Measurements from ENCODE around the gene NEDD8. TPM values are rescaled to one million over a fixed set of nuclear protein-coding genes. Genes with fewer than 3 reads are reported as not detected.
"Not testable (repeated sequence)": the region's sequence is repeated elsewhere in the genome, so short reads cannot be mapped to it uniquely, and the experiment has no call there.

The NEDD8 gene
- total and polyA plus RNA-seq, 10 donors: 98.6 to 237 (median 127) TPM

DNA sequence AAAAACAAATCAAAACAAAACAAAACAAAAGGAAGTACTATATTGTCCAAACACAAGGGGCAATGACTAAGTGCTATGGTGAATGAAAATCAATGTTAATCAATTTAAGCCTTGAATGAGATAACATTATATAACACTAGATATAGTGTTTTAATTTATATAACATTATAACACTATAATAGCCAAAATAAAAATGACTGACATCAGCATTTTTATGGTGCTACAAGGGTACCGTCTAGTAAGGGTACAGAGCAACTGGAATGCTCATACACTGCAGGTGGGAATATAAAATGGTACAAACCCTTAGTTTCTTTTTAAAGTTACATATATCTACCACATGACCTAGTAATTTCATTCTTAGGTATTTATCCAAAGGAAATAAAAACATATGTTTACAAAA lies 5.7 kb downstream of the NEDD8 start:
- Histone ChIP-seq H3K27ac (no peak overlapping the region), H3K9me3 (no peaks in the 10 kb centered on the region), H3K36me3 (peaks cover 0 to 34% (median 7%) of the 10 kb centered on the region in 6 donors), H3K4me1 (peaks cover 9 to 60% (median 21%) of the 10 kb centered on the region in 6 donors), H3K27me3 (replicated peaks in 1 of 7) (no peaks in the 10 kb centered on the region), H3K4me3 (no peak overlapping the region)
- no peak for TF ChIP-seq CTCF (IDR thresholded peaks at IDR 0.05 in 8 of 11, conservative IDR thresholded peaks at IDR 0.05 in 3 of 11)
- TF ChIP-seq POLR2AphosphoS5 (IDR thresholded peaks at IDR 0.05): no peak
- no peak for TF ChIP-seq POLR2A (IDR thresholded peaks at IDR 0.05)
- DNase-seq: no peak
- intact Hi-C loops (cut with DNase I; ENCODE audit: low total_unique reads): no loop called here
- 83 to 92% (median 86%) methylated on average over 1 of the region's 1 CpG for WGBS, 5 donors

DNA sequence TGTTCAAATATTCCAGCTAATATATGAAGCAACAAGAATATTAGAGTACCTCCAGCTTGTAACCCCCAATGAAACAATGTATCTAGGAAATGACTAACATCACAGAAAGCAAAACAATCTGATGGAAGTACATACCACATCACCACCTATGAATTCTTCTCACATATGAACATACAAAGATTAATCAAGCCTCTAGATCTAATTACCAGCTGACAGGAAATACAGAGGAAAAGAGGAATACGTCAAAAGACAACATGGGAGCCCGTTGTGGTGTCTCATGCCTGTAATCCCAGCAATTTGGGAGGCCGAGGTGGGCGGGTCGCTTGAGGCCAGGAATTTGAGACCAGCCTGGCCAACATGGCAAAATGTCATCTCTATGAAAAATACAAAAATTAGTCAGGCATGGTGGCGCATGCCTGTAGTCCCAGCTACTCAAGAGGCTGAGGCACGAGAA lies 7.5 kb downstream of the NEDD8 start:
- H3K4me3 ChIP-seq: no peak overlapping the region
- no peaks in the 10 kb centered on the region for H3K9me3 ChIP-seq
- H3K4me1 ChIP-seq: peaks cover 0 to 43% (median 8%) of the 10 kb centered on the region in 6 donors
- H3K27ac ChIP-seq: no peak overlapping the region
- DNase-seq: no peak
- peaks cover 0 to 34% (median 7%) of the 10 kb centered on the region in 6 donors for H3K36me3 ChIP-seq
- TF ChIP-seq POLR2AphosphoS5 (IDR thresholded peaks at IDR 0.05): no peak
- no peak for TF ChIP-seq POLR2A (IDR thresholded peaks at IDR 0.05)
- TF ChIP-seq CTCF (IDR thresholded peaks at IDR 0.05 in 8 of 11, conservative IDR thresholded peaks at IDR 0.05 in 3 of 11): no peak
- H3K27me3 ChIP-seq (replicated peaks in 1 of 7): no peaks in the 10 kb centered on the region
- 82 to 88% (median 87%) methylated on average over 7 of the region's 7 CpGs for WGBS, 5 donors
- intact Hi-C loops (cut with DNase I; ENCODE audit: low total_unique reads): no loop called here

DNA sequence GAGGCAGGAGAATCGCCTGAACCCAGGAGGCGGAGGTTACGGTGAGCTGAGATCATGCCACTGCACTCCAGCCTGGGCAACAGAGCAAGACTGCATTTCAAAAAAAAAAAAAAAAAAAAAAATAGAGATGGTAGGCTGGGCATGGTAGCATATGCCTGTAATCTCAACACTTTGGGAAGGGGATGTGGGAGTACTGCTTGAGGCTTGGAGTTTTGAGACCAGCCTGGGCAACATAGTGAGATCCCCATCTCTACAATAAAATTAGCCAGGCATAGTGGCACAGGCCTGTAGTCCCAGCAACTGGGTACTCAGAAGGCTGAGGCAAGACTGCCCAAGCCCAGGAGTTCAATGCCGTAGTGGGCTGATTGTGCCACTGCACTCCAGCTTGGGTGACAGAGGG lies 9.2 kb downstream of the NEDD8 start:
- H3K9me3 ChIP-seq; intact Hi-C loops (cut with DNase I; ENCODE audit: low total_unique reads); DNase-seq; H3K27me3 ChIP-seq (replicated peaks in 1 of 7); H3K27ac ChIP-seq; H3K4me3 ChIP-seq: not testable (repeated sequence)
- H3K36me3 ChIP-seq: peaks cover 0 to 33% (median 5%) of the 10 kb centered on the region in 6 donors
- WGBS, 5 donors: 92 to 98% (median 97%) methylated on average over 4 of the region's 4 CpGs
- peaks cover 0 to 28% (median 3%) of the 10 kb centered on the region in 6 donors for H3K4me1 ChIP-seq

DNA sequence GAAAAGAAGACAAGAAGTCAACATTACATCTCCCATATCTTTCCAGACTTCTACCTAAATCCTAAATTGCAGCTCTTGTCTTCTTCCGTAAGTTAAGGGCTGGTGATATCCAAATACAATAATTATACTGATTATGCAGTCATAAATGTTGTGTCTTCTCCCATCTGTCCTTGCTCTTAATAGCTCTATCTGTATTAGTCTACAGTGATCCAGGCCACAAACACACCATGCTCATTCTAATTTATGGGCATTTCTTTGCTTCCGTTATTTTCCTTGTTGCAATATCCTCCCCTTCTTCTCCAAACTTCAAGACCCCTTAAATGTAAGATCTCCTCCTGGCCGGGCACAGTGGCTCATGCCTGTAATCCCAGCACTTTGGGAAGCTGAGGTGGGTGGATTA lies 12.6 kb downstream of the NEDD8 start:
- no peak overlapping the region for H3K4me3 ChIP-seq
- no peak for TF ChIP-seq POLR2AphosphoS5 (IDR thresholded peaks at IDR 0.05)
- TF ChIP-seq POLR2A (IDR thresholded peaks at IDR 0.05): no peak
- TF ChIP-seq CTCF (IDR thresholded peaks at IDR 0.05 in 8 of 11, conservative IDR thresholded peaks at IDR 0.05 in 3 of 11): no peak
- no peaks in the 10 kb centered on the region for H3K27me3 ChIP-seq (replicated peaks in 1 of 7)
- H3K9me3 ChIP-seq: no peaks in the 10 kb centered on the region
- peaks cover 8 to 26% (median 18%) of the 10 kb centered on the region in 6 donors for H3K4me1 ChIP-seq
- peaks cover 0 to 27% (median 7%) of the 10 kb centered on the region in 6 donors for H3K36me3 ChIP-seq
- intact Hi-C loops (cut with DNase I; ENCODE audit: low total_unique reads): no loop called here
- no peak for DNase-seq
- WGBS, 5 donors: 43 to 58% (median 53%) methylated on average over 3 of the region's 3 CpGs
- no peak overlapping the region for H3K27ac ChIP-seq

DNA sequence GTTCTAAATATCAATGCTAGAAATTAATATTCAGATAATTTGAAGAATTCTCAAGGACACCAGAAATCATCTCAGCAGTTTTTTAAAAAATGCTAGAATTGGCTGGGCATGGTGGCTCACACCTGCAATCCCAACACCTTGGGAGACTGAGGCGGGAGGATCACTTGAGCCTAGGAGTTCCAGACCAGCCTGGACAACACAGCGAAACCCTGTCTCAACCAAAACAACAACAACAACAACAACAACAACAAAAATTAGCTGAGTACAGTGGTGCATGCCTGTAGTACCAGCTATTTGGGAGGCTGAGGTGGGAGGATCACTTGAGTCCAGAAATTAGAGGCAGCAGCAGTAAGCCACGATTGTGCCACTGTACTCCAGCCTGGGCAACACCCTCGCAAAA lies 13.1 kb downstream of the NEDD8 start:
- TF ChIP-seq POLR2A (IDR thresholded peaks at IDR 0.05): no peak
- TF ChIP-seq POLR2AphosphoS5 (IDR thresholded peaks at IDR 0.05): no peak
- no peak for TF ChIP-seq CTCF (IDR thresholded peaks at IDR 0.05 in 8 of 11, conservative IDR thresholded peaks at IDR 0.05 in 3 of 11)
- no peak for DNase-seq
- WGBS, 5 donors: 88 to 96% (median 95%) methylated on average over 4 of the region's 4 CpGs
- Histone ChIP-seq H3K9me3 (no peaks in the 10 kb centered on the region), H3K27me3 (replicated peaks in 1 of 7) (no peaks in the 10 kb centered on the region), H3K4me1 (peaks cover 12 to 26% (median 22%) of the 10 kb centered on the region in 6 donors), H3K36me3 (peaks cover 0 to 27% (median 7%) of the 10 kb centered on the region in 6 donors), H3K4me3 (no peak overlapping the region), H3K27ac (no peak overlapping the region)
- intact Hi-C loops (cut with DNase I; ENCODE audit: low total_unique reads): no loop called here

- Histone ChIP-seq H3K27ac (peak overlapping the region in 3 of 8 donors; percentile 98 to 99 (median 98)), H3K4me1 (peaks cover 22 to 43% (median 38%) of the 10 kb centered on the region in 6 donors), H3K36me3 (peaks cover 0 to 29% (median 7%) of the 10 kb centered on the region in 6 donors)
- DNase-seq; H3K27me3 ChIP-seq (replicated peaks in 1 of 7); H3K4me3 ChIP-seq; intact Hi-C loops (cut with DNase I; ENCODE audit: low total_unique reads); H3K9me3 ChIP-seq: not testable (repeated sequence)
- WGBS, 5 donors: 84 to 100% (median 96%) methylated on average over 1 of the region's 1 CpG
Observed at GRCh38 chr14:24216876-24217275, 15.3 kb downstream of the NEDD8 start.

All from spleen (tissue), 11 donors.